ENCODE data around the gene SOX30.
A peak's percentile ranks its signal among the peaks of the same experiment; 100 is the strongest.
"Not testable (repeated sequence)": the region's sequence is repeated elsewhere in the genome, so short reads cannot be mapped to it uniquely, and the experiment has no call there.

The SOX30 gene

GRCh38 chr5:157652377-157652692, at the start of gene SOX30:
Gene SOX30 (minus strand): TSS chr5:157652438. CDS start chr5:157652078, 360 bp downstream.
- DNase-seq (ENCODE audit: low read depth in 2 of 2): no peak

DNA sequence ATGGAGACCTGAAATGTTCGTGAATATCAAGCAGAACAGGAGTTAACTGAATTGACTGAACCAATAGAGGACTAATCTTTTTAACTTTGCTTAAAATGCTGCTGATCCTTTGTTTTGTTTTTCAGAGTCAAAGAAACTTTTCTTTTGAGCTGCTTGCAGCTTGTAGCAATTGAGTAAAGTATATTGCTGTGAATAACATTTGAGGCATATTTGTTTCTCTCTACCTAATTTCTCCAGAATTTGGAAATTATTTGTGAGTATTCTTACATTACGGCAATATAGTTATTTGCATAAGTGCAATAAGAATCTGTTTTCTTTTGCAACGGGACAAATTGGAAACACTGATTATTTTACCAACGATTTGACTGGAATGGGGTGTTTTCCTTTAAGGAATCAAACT, 46.4 kb upstream of the SOX30 start:
- not testable (repeated sequence) for DNase-seq (ENCODE audit: low read depth in 2 of 2)

GRCh38 chr5:157696154-157696553, 43.9 kb upstream of the SOX30 start:
- DNase-seq (ENCODE audit: low read depth in 2 of 2): not testable (repeated sequence)

DNA sequence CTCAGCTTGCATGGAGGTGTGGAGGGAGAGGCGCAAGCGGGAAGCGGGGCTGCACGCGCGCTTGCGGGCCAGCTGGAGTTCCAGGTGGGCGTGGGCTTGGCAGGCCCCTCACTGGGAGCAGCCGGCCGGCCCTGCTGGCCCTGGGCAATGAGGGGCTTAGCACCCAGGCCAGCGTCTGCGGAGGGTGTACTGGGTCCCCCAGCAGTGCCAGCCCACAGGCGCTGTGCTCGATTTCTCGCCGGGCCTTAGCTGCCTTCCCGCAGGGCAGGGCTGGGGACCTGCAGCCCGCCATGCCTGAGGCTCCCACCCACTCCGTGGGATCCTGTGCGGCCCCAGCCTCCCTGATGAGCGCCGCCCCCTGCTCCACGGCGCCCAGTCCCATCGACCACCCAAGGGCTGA, 41.6 kb upstream of the SOX30 start:
- DNase-seq (ENCODE audit: low read depth in 2 of 2): not testable (repeated sequence)

DNA sequence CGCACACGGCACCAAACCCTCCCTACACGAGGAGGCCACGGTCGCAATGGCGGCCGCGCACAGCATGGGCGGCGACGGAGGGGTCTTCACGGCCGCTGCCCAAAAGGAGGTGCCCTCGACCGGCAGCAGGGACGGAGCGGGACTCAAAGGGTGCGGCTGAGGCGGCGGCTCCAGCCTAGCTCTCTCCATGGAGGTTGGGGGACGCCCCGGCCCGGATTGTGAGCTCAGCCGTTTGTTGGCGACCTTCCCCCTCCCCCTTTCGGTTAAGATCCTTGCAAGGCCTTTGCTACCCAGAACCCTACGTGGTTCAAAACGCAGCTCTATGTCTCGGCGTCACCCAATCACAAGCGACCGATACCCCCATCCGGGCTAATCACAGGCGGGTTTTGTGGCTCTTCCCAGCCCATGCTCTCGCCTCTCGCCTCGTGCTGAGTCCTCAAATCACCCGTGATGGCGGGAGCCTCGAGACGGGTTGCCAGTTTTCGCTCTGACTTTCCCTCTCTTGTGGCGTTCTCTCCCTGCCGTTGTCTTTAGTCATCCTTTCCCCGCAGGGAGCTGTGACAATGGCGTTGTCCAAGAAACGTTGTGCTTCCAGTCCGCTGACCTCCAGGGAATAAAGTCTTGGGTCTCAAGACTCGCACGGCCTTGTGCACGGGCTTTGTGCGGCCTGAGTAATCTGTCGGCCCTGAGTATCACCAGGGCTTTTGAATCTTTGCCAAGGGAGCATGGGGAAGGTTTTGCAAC, 38.6 kb upstream of the SOX30 start:
- no peak for DNase-seq (ENCODE audit: low read depth in 2 of 2)

DNA sequence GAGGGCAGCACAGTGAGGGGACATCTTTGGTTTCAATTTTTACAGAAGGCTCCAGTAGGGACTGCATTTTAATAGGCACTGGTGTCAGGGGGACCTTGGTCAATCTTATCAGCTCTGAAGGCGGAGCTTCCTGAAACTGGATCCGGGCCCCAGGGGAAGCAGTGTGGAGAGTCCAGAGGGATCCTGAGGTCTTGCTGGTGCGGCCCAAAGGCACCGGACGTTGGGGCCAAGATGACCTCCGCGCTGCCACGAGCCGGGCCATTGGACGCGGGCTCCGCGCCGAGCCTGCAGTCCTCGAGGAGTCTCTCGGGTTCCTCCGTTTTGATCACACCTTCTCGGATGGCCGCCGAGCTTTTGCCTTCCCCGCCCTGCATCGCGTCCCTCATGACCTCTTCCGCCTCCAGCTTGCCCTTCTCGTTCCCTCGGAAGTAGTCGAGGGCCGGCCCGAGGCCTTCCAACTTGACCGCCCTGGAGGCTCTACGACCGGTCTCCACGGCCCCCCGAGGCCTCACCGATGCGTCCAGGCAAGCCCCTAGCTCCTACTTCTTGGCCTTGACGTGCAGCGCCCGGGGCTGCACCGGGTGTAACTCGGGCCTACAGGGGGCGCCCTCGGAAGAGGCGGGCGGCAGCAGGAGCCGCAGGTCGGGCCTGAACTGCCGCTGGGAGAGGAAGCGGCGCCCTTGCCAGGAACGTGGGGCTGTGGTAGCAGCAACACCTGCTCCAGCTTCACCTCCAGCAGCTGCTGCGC, 37.9 kb upstream of the SOX30 start:
- DNase-seq (ENCODE audit: low read depth in 2 of 2): no peak

GRCh38 chr5:157687198-157687554, 34.9 kb upstream of the SOX30 start:
- no peak for DNase-seq (ENCODE audit: low read depth in 2 of 2)

- not testable (repeated sequence) for DNase-seq (ENCODE audit: low read depth in 2 of 2)
These were observed 34.3 kb upstream of the SOX30 start for GRCh38 chr5:157686276-157687197.

GRCh38 chr5:157682257-157682656, 30.0 kb upstream of the SOX30 start:
- no peak for DNase-seq (ENCODE audit: low read depth in 2 of 2)

- no peak for DNase-seq (ENCODE audit: low read depth in 2 of 2)
These were observed 28.8 kb upstream of the SOX30 start for GRCh38 chr5:157681048-157681447.

DNA sequence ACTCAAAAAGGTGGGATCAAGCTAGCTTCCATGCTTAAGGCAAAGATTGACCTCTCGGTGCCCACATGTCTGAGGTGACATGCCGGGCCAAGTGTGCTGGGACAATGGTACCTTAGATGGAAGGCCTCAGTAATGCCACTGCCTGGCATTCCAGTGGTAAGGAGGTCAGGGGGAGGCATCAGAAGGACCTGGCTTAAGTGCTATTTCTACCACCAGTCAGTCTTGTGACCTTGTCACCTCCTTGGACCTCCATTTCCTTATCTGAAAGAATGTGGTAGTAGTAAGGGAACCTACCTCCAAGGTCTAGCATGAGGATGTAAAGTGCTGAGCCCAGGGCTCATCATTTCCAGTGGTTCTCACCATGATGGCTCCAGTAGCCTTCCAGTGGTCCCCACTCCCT, 28.0 kb upstream of the SOX30 start:
- DNase-seq (ENCODE audit: low read depth in 2 of 2): no peak

- DNase-seq (ENCODE audit: low read depth in 2 of 2): no peak
These were observed 27.6 kb upstream of the SOX30 start for GRCh38 chr5:157679801-157680200.

GRCh38 chr5:157677931-157678330, 25.7 kb upstream of the SOX30 start:
- no peak for DNase-seq (ENCODE audit: low read depth in 2 of 2)

- not testable (repeated sequence) for DNase-seq (ENCODE audit: low read depth in 2 of 2)
These were observed 22.1 kb upstream of the SOX30 start for GRCh38 chr5:157674351-157674750.

DNA sequence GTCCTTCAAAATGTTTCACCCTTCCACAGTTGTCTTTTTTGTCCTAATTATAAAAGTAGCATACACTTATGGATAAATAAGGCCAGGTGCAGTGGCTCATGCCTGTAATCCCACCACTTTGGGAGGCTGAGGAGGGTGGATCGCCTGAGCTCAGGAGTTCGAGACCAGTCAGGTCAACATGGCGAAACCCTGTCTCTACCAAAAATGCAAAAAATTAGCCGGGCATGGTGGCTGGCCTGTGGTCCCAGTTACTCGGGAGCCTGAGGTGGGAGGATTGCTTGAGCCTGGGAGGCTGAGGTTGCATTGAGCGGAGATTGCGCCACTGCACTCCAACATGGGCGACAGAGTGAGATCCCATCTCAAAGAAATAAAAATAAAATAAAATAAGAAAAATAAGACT, 20.7 kb upstream of the SOX30 start:
- no peak for DNase-seq (ENCODE audit: low read depth in 2 of 2)

- no peak for DNase-seq (ENCODE audit: low read depth in 2 of 2)
These were observed 19.5 kb upstream of the SOX30 start for GRCh38 chr5:157671592-157672330.

DNA sequence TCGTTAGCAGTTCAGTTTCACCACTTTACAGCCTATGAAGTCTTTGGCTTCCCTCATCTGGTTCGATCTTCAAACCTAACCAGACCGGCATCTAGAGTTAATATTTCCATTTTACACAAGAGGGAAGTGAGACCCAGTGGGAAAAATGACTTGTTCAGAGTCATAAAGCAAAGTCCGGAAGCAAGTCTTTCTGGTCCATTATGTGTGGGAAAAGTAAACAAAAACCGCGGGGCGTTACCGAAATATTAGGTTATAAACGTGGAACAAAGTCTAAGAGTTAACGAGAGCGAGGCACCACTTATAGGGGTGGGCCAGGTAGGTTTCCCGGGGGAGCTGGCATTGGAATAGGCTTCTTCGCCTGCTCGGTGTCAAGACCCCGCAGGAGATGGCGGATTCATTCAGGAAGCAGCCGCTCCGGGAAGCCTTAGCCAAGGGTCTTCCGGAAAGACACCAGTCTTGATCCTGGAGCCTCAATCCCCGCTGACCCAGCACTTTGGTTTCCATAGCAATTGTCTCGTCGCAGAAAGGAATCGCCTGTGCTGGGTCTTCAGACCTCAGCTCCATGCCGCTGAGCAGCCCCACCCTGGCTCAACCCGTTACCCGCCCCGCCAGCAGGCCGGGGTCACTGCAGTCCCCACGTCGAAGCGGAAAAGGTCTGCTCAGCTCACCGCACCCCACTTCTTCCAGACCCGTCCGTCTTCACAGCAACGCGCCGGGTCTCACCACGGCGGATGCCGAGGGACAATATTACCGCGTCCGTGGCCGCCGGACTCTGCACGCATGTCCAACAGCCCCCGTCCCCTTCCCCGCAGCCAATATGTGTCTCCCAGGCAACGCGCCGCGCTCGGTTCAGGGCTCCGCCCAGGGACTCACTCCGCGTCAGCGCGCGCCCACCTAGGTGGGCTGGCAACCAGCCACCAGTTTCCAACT, 18.7 kb upstream of the SOX30 start, which contains the start of gene C5orf52:
C5orf52 (plus strand) TSS at position 872 of the 930 bp plus-strand sequence. CDS start 82 bp downstream, outside the sequence.
- peak in 1 of 2 donors; percentile 11 for DNase-seq (ENCODE audit: low read depth in 2 of 2)

DNA sequence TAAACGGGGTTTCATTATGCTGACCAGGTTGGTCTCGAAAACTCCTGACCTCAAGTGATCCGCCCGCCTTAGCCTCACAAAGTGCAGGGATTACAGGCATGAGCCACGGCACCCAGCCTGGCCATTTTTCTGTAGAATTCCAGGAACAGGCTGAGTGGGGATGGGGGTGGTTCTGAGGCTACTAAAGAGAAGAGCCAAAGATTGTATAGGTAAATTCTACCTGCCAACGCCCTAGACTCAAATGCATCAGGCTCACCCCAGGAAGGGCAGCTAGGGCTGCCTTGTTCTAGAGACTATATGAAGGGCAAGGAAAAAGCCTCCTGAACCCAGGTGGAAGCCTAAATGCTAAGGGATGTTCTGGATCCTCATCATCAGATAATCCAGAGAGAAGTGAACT, 17.5 kb upstream of the SOX30 start:
- no peak for DNase-seq (ENCODE audit: low read depth in 2 of 2)

DNA sequence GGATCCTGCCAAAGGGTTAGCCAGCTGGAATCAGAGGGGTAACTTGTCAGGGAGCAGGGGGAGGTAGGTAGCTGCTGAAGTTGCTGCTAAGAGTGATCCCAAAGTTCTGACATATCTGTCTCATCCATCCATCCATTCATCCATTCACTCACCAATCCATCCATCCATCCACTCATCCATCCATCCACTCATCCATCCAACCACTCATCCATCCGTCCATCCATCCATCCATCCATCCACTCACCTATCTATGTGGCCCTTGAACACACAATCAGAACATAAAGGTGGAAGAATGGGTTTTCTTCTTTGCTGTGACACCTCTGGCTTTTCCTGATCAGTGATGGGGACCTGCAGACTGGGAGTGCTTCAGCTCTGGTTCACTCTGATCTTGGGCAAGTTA, 16.1 kb upstream of the SOX30 start:
- DNase-seq (ENCODE audit: low read depth in 2 of 2): no peak

DNA sequence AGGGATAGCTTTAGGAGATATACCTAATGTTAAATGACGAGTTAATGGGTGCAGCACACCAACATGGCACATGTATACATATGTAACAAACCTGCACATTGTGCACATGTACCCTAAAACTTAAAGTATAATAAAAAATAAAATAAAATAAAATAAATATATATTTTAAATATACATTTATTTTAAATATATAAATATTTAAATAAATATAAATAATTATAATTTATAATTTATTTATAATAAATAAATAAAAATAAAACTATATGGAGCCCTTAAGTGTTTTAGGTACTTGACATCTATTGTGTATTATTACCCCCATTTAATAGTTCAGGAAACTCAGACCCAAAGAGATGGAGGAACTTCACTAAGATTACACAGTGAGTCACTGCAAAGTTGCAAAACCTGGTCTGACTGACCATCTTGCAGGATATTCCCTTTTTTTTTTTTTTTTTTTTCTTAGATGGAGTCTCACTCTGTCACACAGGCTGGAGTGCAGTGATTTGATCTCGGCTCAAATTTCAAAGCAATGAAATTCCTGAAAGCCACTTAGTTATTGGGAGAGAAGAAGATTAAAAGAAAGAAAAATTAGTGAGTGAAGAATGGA, 13.3 kb upstream of the SOX30 start:
- no peak for DNase-seq (ENCODE audit: low read depth in 2 of 2)
